ENCODE measurements around the gene LNX2.
"Not testable (repeated sequence)": the region's sequence is repeated elsewhere in the genome, so short reads cannot be mapped to it uniquely, and the experiment has no call there.

The LNX2 gene

GRCh38 chr13:27636589-27637288, 16.4 kb upstream of the LNX2 start:
- DNase-seq = no peak

GRCh38 chr13:27635266-27635665, 14.9 kb upstream of the LNX2 start:
- no peak for DNase-seq

- DNase-seq = no peak
Measured at GRCh38 chr13:27634791-27635190, 14.5 kb upstream of the LNX2 start.

GRCh38 chr13:27634231-27634630, 13.9 kb upstream of the LNX2 start:
- DNase-seq = no peak

- DNase-seq = no peak
Measured at GRCh38 chr13:27632648-27633047, 12.3 kb upstream of the LNX2 start.

- DNase-seq = no peak
Measured at GRCh38 chr13:27632214-27632613, 11.9 kb upstream of the LNX2 start.

GRCh38 chr13:27631665-27632064, 11.3 kb upstream of the LNX2 start:
- no peak for DNase-seq

GRCh38 chr13:27631156-27631555, 10.8 kb upstream of the LNX2 start:
- DNase-seq = no peak

GRCh38 chr13:27628766-27629165, 8.4 kb upstream of the LNX2 start:
- not testable (repeated sequence) for DNase-seq

GRCh38 chr13:27628081-27628480, 7.8 kb upstream of the LNX2 start:
- DNase-seq = no peak

GRCh38 chr13:27627380-27627779, 7.1 kb upstream of the LNX2 start:
- no peak for DNase-seq

- no peak for DNase-seq
Measured at GRCh38 chr13:27625839-27626238, 5.5 kb upstream of the LNX2 start.

GRCh38 chr13:27624071-27624470, 3.7 kb upstream of the LNX2 start:
- no peak for DNase-seq

- no peak for DNase-seq
Measured at GRCh38 chr13:27622881-27623280, 2.6 kb upstream of the LNX2 start.

- no peak for DNase-seq
Measured at GRCh38 chr13:27622102-27622820, 1.9 kb upstream of the LNX2 start.

- peak; percentile 67 for DNase-seq
Measured at GRCh38 chr13:27621366-27622101, 1.2 kb upstream of the LNX2 start, which contains the start of gene POLR1D. Gene POLR1D (plus strand): TSS chr13:27621892. CDS start chr13:27621984, 92 bp downstream.

- DNase-seq = no peak
Measured at GRCh38 chr13:27621116-27621365, 712 bp upstream of the LNX2 start.

GRCh38 chr13:27619728-27620376, 477 bp downstream of the LNX2 start:
- DNase-seq = no peak

- no peak for DNase-seq
Measured at GRCh38 chr13:27619093-27619727, 1.1 kb downstream of the LNX2 start.

- DNase-seq = no peak
Measured at GRCh38 chr13:27617881-27618321, 2.4 kb downstream of the LNX2 start.

GRCh38 chr13:27613628-27614027, 6.7 kb downstream of the LNX2 start:
- DNase-seq = no peak

GRCh38 chr13:27607125-27607524, 13.2 kb downstream of the LNX2 start:
- no peak for DNase-seq

- DNase-seq = no peak
Measured at GRCh38 chr13:27605610-27606200, 14.6 kb downstream of the LNX2 start.

Measured in KG1 (cell line).